Measurements from ENCODE around the gene UBE2G1. TPM values are rescaled to one million over a fixed set of nuclear protein-coding genes. Genes with fewer than 3 reads are reported as not detected.

The UBE2G1 gene
- total RNA-seq, 2 experiments from 2014 or later, result 58.5 to 58.8 TPM

DNA sequence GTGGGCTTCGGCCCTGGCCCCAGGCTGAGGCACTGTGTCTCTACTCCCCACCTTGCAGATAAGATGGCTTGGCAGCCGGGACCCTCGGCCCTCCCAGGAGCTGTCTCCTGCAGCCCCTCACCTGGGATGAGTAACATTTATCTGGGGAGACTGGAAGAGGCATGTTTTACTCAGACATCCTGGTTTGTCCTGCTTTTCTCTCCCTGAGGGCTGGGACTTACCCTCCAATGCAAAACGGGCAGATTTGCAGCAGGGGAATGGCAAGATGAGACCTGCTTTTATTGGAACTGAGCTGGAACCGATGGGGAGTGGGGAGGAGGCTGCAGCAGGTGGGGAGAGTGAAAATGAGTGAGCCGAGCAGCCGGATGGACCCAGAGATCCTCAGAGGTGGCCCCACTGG lies 27.3 kb upstream of the UBE2G1 start:
- intact Hi-C loops (cut with DNase I, micrococcal nuclease), result no loop called here
- H3K4me3 Mint-ChIP-seq, result no peak overlapping the region
- H3K4me1 Mint-ChIP-seq (ENCODE audit: low read depth), result peaks cover 8% of the 10 kb centered on the region
- TF ChIP-seq, protein P1, sequence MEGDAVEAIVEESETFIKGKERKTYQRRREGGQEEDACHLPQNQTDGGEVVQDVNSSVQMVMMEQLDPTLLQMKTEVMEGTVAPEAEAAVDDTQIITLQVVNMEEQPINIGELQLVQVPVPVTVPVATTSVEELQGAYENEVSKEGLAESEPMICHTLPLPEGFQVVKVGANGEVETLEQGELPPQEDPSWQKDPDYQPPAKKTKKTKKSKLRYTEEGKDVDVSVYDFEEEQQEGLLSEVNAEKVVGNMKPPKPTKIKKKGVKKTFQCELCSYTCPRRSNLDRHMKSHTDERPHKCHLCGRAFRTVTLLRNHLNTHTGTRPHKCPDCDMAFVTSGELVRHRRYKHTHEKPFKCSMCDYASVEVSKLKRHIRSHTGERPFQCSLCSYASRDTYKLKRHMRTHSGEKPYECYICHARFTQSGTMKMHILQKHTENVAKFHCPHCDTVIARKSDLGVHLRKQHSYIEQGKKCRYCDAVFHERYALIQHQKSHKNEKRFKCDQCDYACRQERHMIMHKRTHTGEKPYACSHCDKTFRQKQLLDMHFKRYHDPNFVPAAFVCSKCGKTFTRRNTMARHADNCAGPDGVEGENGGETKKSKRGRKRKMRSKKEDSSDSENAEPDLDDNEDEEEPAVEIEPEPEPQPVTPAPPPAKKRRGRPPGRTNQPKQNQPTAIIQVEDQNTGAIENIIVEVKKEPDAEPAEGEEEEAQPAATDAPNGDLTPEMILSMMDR (IDR thresholded peaks at IDR 0.05), result no peak
- CTCF ChIA-PET, result no interaction called here
- H3K9me3 Mint-ChIP-seq, result no peaks in the 10 kb centered on the region
- Histone ChIP-seq H3K36me3 (ENCODE audit: insufficient read depth, low read length) (no peaks in the 10 kb centered on the region), H3K9me3 (ENCODE audit: control insufficient read depth in 1 of 2, insufficient read depth in 1 of 2, low read length in 2 of 2) (no peaks in the 10 kb centered on the region), H3K27ac (ENCODE audit: low read depth in 1 of 2, low read length in 2 of 2) (no peak overlapping the region), H3K27me3 (ENCODE audit: control insufficient read depth in 1 of 2, insufficient read depth in 2 of 2, low read length in 2 of 2) (no peaks in the 10 kb centered on the region), H3K4me3 (ENCODE audit: low read length) (no peak overlapping the region), H3K4me1 (ENCODE audit: insufficient read depth, low read length) (peaks cover 21% of the 10 kb centered on the region)
- no peak for DNase-seq
- no peak for ATAC-seq (ENCODE audit: poor library complexity)
- no peak overlapping the region for H3K27ac Mint-ChIP-seq
- POLR2A ChIA-PET, result no interaction called here
- H3K27me3 Mint-ChIP-seq, result no peaks in the 10 kb centered on the region
- H3K36me3 Mint-ChIP-seq (ENCODE audit: low read depth), result no peaks in the 10 kb centered on the region

DNA sequence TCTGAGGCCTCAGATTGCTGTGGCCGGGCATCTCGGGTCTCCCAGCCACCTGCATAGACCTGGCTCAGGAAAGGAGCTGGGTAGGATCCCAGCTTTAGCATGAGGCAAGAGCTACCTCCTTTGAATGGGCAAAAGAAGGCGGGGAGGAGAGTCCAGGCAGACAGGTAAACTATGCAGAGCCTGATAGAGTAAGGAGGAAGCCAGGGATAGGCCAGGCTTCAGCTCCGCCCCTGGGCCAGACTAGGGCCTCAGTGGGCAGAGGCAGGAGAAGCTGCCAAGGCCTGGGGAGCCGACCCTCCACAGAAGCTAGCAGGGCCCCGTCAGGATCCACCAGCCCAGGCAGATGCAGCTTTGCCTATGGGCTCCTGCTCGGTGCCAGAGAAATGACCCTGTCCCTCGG lies 22.6 kb upstream of the UBE2G1 start:
- Histone ChIP-seq H3K27me3 (ENCODE audit: control insufficient read depth in 1 of 2, insufficient read depth in 2 of 2, low read length in 2 of 2) (no peaks in the 10 kb centered on the region), H3K4me1 (ENCODE audit: insufficient read depth, low read length) (no peaks in the 10 kb centered on the region), H3K27ac (ENCODE audit: low read depth in 1 of 2, low read length in 2 of 2) (no peak overlapping the region), H3K36me3 (ENCODE audit: insufficient read depth, low read length) (no peaks in the 10 kb centered on the region), H3K9me3 (ENCODE audit: control insufficient read depth in 1 of 2, insufficient read depth in 1 of 2, low read length in 2 of 2) (no peaks in the 10 kb centered on the region), H3K4me3 (ENCODE audit: low read length) (no peak overlapping the region)
- H3K36me3 Mint-ChIP-seq (ENCODE audit: low read depth), result no peaks in the 10 kb centered on the region
- POLR2A ChIA-PET, result no interaction called here
- ATAC-seq (ENCODE audit: poor library complexity) (no peak), DNase-seq (no peak)
- H3K4me3 Mint-ChIP-seq, result no peak overlapping the region
- H3K27me3 Mint-ChIP-seq, result no peaks in the 10 kb centered on the region
- TF ChIP-seq, protein P1 (IDR thresholded peaks at IDR 0.05), result no peak
- H3K4me1 Mint-ChIP-seq (ENCODE audit: low read depth), result no peaks in the 10 kb centered on the region
- no peaks in the 10 kb centered on the region for H3K9me3 Mint-ChIP-seq
- H3K27ac Mint-ChIP-seq, result no peak overlapping the region
- CTCF ChIA-PET, result interaction anchor here (0.6 kb wide), 1 partner anchor 290 kb away, joined by 3 read pairs; no protein-coding TSS in a partner anchor
- intact Hi-C loops (cut with DNase I, micrococcal nuclease), result no loop called here

DNA sequence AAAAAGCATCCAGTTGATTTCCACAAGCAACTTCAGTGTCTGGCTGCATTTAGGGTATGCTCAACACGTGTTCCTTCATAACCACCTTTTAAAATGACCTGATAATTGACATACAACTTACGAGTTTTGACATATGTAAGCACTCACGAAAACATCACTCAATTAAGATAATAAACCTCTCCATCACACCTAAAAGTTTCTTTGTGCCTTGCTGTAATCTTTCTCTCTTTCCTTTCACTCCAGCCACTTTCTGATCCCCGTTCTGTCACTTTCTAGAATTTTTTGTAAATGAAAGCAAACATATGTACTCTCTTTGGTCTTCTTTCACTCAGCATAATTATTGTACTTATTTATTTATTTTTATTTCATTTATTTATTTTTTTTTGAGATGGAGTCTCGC lies 20.7 kb upstream of the UBE2G1 start:
- Histone ChIP-seq H3K27ac (ENCODE audit: low read depth in 1 of 2, low read length in 2 of 2) (no peak overlapping the region), H3K9me3 (ENCODE audit: control insufficient read depth in 1 of 2, insufficient read depth in 1 of 2, low read length in 2 of 2) (no peaks in the 10 kb centered on the region), H3K4me3 (ENCODE audit: low read length) (no peak overlapping the region), H3K36me3 (ENCODE audit: insufficient read depth, low read length) (no peaks in the 10 kb centered on the region), H3K4me1 (ENCODE audit: insufficient read depth, low read length) (no peaks in the 10 kb centered on the region), H3K27me3 (ENCODE audit: control insufficient read depth in 1 of 2, insufficient read depth in 2 of 2, low read length in 2 of 2) (no peaks in the 10 kb centered on the region)
- Mint-ChIP-seq H3K4me3 (no peak overlapping the region), H3K27ac (no peak overlapping the region), H3K27me3 (no peaks in the 10 kb centered on the region), H3K4me1 (ENCODE audit: low read depth) (no peaks in the 10 kb centered on the region), H3K36me3 (ENCODE audit: low read depth) (no peaks in the 10 kb centered on the region), H3K9me3 (no peaks in the 10 kb centered on the region)
- DNase-seq, result no peak
- ChIA-PET CTCF (no interaction called here), POLR2A (no interaction called here)
- ATAC-seq (ENCODE audit: poor library complexity), result no peak
- intact Hi-C loops (cut with DNase I, micrococcal nuclease), result no loop called here
- TF ChIP-seq, protein P1 (IDR thresholded peaks at IDR 0.05), result no peak

Measured in CD4-positive, alpha-beta T cell (primary cell).